K562 (cell line): ENCODE data around the gene HOMEZ. TPM values are rescaled to one million over a fixed set of nuclear protein-coding genes. Genes with fewer than 3 reads are reported as not detected.
A peak's percentile ranks its signal among the peaks of the same experiment; 100 is the strongest.

Experiments
- ARID4B ChIP-seq: sonication (generic); formaldehyde crosslinking; IDR thresholded peaks from 2 replicates; pipeline ENCODE4 v1.8.0; 2022; ENCODE audit warnings: mild to moderate bottlenecking, missing genetic modification reagents
- CXXC5 ChIP-seq: fragments of 250-450 bp; sonication (Bioruptor Pico); IDR thresholded peaks from 2 replicates; pipeline ENCODE4 v1.8.0; 2022; ENCODE audit warnings: inconsistent platforms, mild to moderate bottlenecking, moderate library complexity
- E2F1 ChIP-seq: sonication (generic); formaldehyde crosslinking; IDR thresholded peaks from 2 replicates; pipeline ENCODE4 v1.8.1; 2023; ENCODE audit warnings: mild to moderate bottlenecking, missing genetic modification reagents, moderate library complexity
- E2F3 ChIP-seq: fragments of 250-450 bp; sonication (Bioruptor Pico); IDR thresholded peaks from 2 replicates; pipeline ENCODE4 v1.4.0; 2020; ENCODE audit warnings: mild to moderate bottlenecking
- E2F8 ChIP-seq: fragments of 450-650 bp; IDR thresholded peaks from 2 replicates; pipeline ENCODE4 v1.7.1; 2018; ENCODE audit warnings: mild to moderate bottlenecking, low read depth; ENCODE audit not compliant: partially characterized antibody
- ETV5 ChIP-seq: sonication (generic); formaldehyde crosslinking; IDR thresholded peaks from 2 replicates; pipeline ENCODE4 v1.4.0; 2020; ENCODE audit warnings: low read depth, mild to moderate bottlenecking, missing genetic modification reagents
- GABPA ChIP-seq: fragments of 200-800 bp; sonication (Bioruptor generic); conservative IDR thresholded peaks from 2 replicates; pipeline ENCODE4 v1.6.1; 2016; ENCODE audit warnings: low read depth, missing genetic modification characterization, missing compliant biosample characterization
- MNT ChIP-seq, 2 experiments: fragments of 450-650 bp; conservative IDR thresholded peaks; 2 replicates each; pipeline ENCODE4 v1.6.1; 2017; ENCODE audit warnings: mild to moderate bottlenecking in 2 of 2, moderate library complexity in 2 of 2
- RBFOX2 ChIP-seq: fragments of 200-400 bp; formaldehyde crosslinking; IDR thresholded peaks from 2 replicates; pipeline ENCODE4 v1.6.1; 2017; ENCODE audit warnings: low read depth, mild to moderate bottlenecking, low read length, moderate library complexity
- SMARCA5 ChIP-seq: fragments of 450-650 bp; IDR thresholded peaks from 2 replicates; pipeline ENCODE4 v1.6.1; 2016
- TBL1XR1 ChIP-seq, 2 experiments: IDR thresholded peaks; 2 replicates each; pipeline ENCODE4 v1.6.1; 2012; ENCODE audit warnings: improper control_type of control experiment in 2 of 2, low read length in 2 of 2, mild to moderate bottlenecking in 1 of 2
- TFAP4 ChIP-seq: sonication (generic); formaldehyde crosslinking; IDR thresholded peaks from 2 replicates; pipeline ENCODE4 v1.8.0; 2022; ENCODE audit warnings: missing genetic modification reagents, mild to moderate bottlenecking, moderate library complexity, borderline replicate concordance
- polyA plus RNA-seq, 8 experiments: library from polyadenylated mRNA; depleted of rRNA in 4 of 8; stranded (reverse) in 5 of 8; unstranded in 3 of 8; fragments of >200 nt; fragmentation: Nextera tagmentation in 2 of 8; fragmentation: Illumina TruSeq in 1 of 8; extraction: Ambion mirVana in 2 of 8; extraction: Trizol in 1 of 8; gene quantifications; 2 replicates each; pipeline versions ENCODE4 v1.2.1 to v1.2.3, GENCODE V29; 2011 to 2014; ENCODE audit warnings: inconsistent platforms in 1 of 8, missing spikeins in 1 of 8
- total RNA-seq, 7 experiments: library from RNA; depleted of rRNA in 6 of 7; stranded (reverse); fragments of >200 nt in 6 of 7; fragmentation: Illumina TruSeq in 2 of 7; extraction: Trizol in 2 of 7; gene quantifications; 2 replicates each; pipeline versions ENCODE4 v1.2.1 to v1.2.3, GENCODE V29; 2011 to 2021; ENCODE audit warnings: low replicate concordance in 1 of 7

The HOMEZ gene
- total and polyA plus RNA-seq, 9 of the 15 experiments (the other 6 are each of a cell fraction or from before 2014, with no cell fraction given) = 3.0 to 30.2 (median 16.9) TPM

GRCh38 chr14:23237772-23238594, 47.9 kb downstream of the HOMEZ start, which contains the start of gene RNF212B (continued):
- TF ChIP-seq ARID4B (CRISPR knock-in tag) (peak; percentile 65; the same call in 1 of the 2 replicates), E2F8 (peak; percentile 97), MNT (conservative IDR thresholded peaks at IDR 0.05) (peak; percentile 30 to 52; a peak in 1 of 4 replicates), E2F3 (0 out of 2 replicates have a peak, but pooled peaks have one; percentile 67), TBL1XR1 (IDR thresholded peaks at IDR 0.05; ENCODE audit: low read length in 2 of 2) (no peak), RBFOX2 (peak; percentile 68), GABPA (tag) (no peak), E2F1 (CRISPR knock-in tag) (peak; percentile 85), SMARCA5 (no peak), CXXC5 (CRISPR knock-in tag) (peak; percentile 74), ETV5 (CRISPR knock-in tag) (peak; percentile 35; the same call in 1 of the 2 replicates), TFAP4 (CRISPR knock-in tag) (peak; percentile 99)
